Neural cell (in vitro differentiated cells): ENCODE measurements around the gene SHMT1. TPM values are rescaled to one million over a fixed set of nuclear protein-coding genes. Genes with fewer than 3 reads are reported as not detected.
"Not testable (repeated sequence)": the region's sequence is repeated elsewhere in the genome, so short reads cannot be mapped to it uniquely, and the experiment has no call there.

Experiments used
- H2AFZ ChIP-seq: fragments of 200-600, 300-800 bp; sonication (generic), shearing (Covaris generic); 2 replicates; pipeline ENCODE4 v1.6.0; 2014; ENCODE audit warnings: low read depth, mild to moderate bottlenecking, antibody characterized with exemption, low read length, moderate library complexity
- H3F3A ChIP-seq: fragments of 200-600 bp; shearing (Covaris generic); 2 replicates; pipeline ENCODE4 v1.6.1; 2016; ENCODE audit warnings: mild to moderate bottlenecking, moderate library complexity, mixed read lengths, antibody characterized with exemption, low read length; ENCODE audit not compliant: insufficient read depth, poor library complexity, severe bottlenecking
- H3K27ac ChIP-seq: fragments of 200-600, 300-800 bp; sonication (generic), shearing (Covaris generic); 2 replicates; pipeline ENCODE4 v1.5.1; 2014; ENCODE audit warnings: mild to moderate bottlenecking, low read length, moderate library complexity
- H3K27me3 ChIP-seq: fragments of 300-800, 200-600 bp; sonication (generic), shearing (Covaris generic); 2 replicates; pipeline ENCODE4 v1.6.0; 2014; ENCODE audit warnings: mild to moderate bottlenecking, low read depth, low read length, moderate library complexity; ENCODE audit not compliant: insufficient read depth
- H3K36me3 ChIP-seq: fragments of 300-800, 200-600 bp; sonication (generic), shearing (Covaris generic); 2 replicates; pipeline ENCODE4 v1.5.1; 2014; ENCODE audit warnings: mild to moderate bottlenecking, antibody characterized with exemption, low read length, moderate library complexity; ENCODE audit not compliant: insufficient read depth
- H3K4me2 ChIP-seq: fragments of 300-800, 200-600 bp; sonication (generic), shearing (Covaris generic); 2 replicates; pipeline ENCODE4 v1.6.0; 2014; ENCODE audit warnings: mild to moderate bottlenecking, low read length
- H3K4me3 ChIP-seq: fragments of 300-800, 200-600 bp; sonication (generic), shearing (Covaris generic); 2 replicates; pipeline ENCODE4 v1.5.1; 2014; ENCODE audit warnings: mild to moderate bottlenecking, low read length, moderate library complexity
- H3K79me2 ChIP-seq: fragments of 200-600 bp; shearing (Covaris generic); replicated peaks from 2 replicates; pipeline ENCODE4 v1.6.0; 2014; ENCODE audit warnings: mild to moderate bottlenecking, low read length, moderate library complexity; ENCODE audit not compliant: insufficient read depth
- H3K9ac ChIP-seq: fragments of 300-800, 200-600 bp; sonication (generic), shearing (Covaris generic); 2 replicates; pipeline ENCODE4 v1.6.1; 2016; ENCODE audit warnings: mild to moderate bottlenecking, low read length, mixed read lengths
- H3K9me2 ChIP-seq: fragments of 200-600 bp; shearing (Covaris generic); 2 replicates; pipeline ENCODE4 v1.6.1; 2016; ENCODE audit warnings: mild to moderate bottlenecking, low read length, mixed read lengths; ENCODE audit not compliant: insufficient read depth
- H3K9me3 ChIP-seq: fragments of 200-600, 300-800 bp; sonication (generic), shearing (Covaris generic); 2 replicates; pipeline ENCODE4 v1.6.1; 2016; ENCODE audit warnings: mild to moderate bottlenecking, mixed run types, low read length, moderate library complexity, mixed read lengths
- H4K20me1 ChIP-seq: fragments of 200-600 bp; shearing (Covaris generic); 2 replicates; pipeline ENCODE4 v1.6.1; 2016; ENCODE audit warnings: mild to moderate bottlenecking, mixed run types; ENCODE audit not compliant: insufficient read depth
- CTCF ChIP-seq: fragments of 450-650 bp; IDR thresholded peaks from 2 replicates; pipeline ENCODE4 v1.5.1; 2014; ENCODE audit warnings: antibody characterized with exemption, mild to moderate bottlenecking, moderate library complexity; ENCODE audit not compliant: poor library complexity, severe bottlenecking
- EP300 ChIP-seq: fragments of 450-650 bp; conservative IDR thresholded peaks from 2 replicates; pipeline ENCODE4 v1.6.1; 2014; ENCODE audit warnings: antibody characterized with exemption, mild to moderate bottlenecking, moderate library complexity; ENCODE audit not compliant: poor library complexity, severe bottlenecking
- EZH2 ChIP-seq: fragments of 200-600, 300-800 bp; shearing (Covaris generic), sonication (generic); IDR thresholded peaks from 2 replicates; pipeline ENCODE4 v1.6.1; 2014; ENCODE audit warnings: antibody characterized with exemption, low read length, borderline replicate concordance, mild to moderate bottlenecking; ENCODE audit not compliant: insufficient read depth, poor library complexity, severe bottlenecking
- MXI1 ChIP-seq: fragments of 450-650 bp; conservative IDR thresholded peaks from 2 replicates; pipeline ENCODE4 v1.6.1; 2014; ENCODE audit warnings: antibody characterized with exemption, mild to moderate bottlenecking; ENCODE audit not compliant: poor library complexity, severe bottlenecking
- POLR2AphosphoS5 ChIP-seq: IDR thresholded peaks from 2 replicates; pipeline ENCODE4 v1.6.1; 2012
- RAD21 ChIP-seq: fragments of 450-650 bp; conservative IDR thresholded peaks from 2 replicates; pipeline ENCODE4 v1.6.1; 2014; ENCODE audit warnings: antibody characterized with exemption, mild to moderate bottlenecking, moderate library complexity
- REST ChIP-seq: IDR thresholded peaks from 2 replicates; pipeline ENCODE4 v1.6.1; 2012; ENCODE audit warnings: borderline replicate concordance
- SMC3 ChIP-seq: fragments of 450-650 bp; conservative IDR thresholded peaks from 2 replicates; pipeline ENCODE4 v1.6.1; 2014; ENCODE audit warnings: antibody characterized with exemption, mild to moderate bottlenecking, moderate library complexity; ENCODE audit not compliant: poor library complexity
- TAF1 ChIP-seq: IDR thresholded peaks from 2 replicates; pipeline ENCODE4 v1.6.1; 2012; ENCODE audit warnings: low read depth
- polyA plus RNA-seq: library from polyadenylated mRNA; depleted of rRNA; stranded (reverse); fragments of >200 nt; gene quantifications from 2 replicates; pipeline ENCODE4 v1.2.3, GENCODE V29; 2014

SHMT1 gene
- polyA plus RNA-seq, 1 donor from 2014 or later: 4.5 TPM

- TF ChIP-seq SMC3: no peak
- no peak for TF ChIP-seq TAF1
- TF ChIP-seq RAD21: no peak
- no peak for TF ChIP-seq EP300
- no peak for TF ChIP-seq MXI1
- no peak for TF ChIP-seq EZH2
- no peak for TF ChIP-seq POLR2AphosphoS5
- TF ChIP-seq CTCF: no peak
- no peak for TF ChIP-seq REST
- Histone ChIP-seq H3K9me2 (no peaks in the 10 kb centered on the region), H3F3A (no peaks in the 10 kb centered on the region), H3K27ac (no peak overlapping the region), H3K9me3 (no peaks in the 10 kb centered on the region), H3K79me2 (no peaks in the 10 kb centered on the region), H3K4me3 (no peak overlapping the region), H2AFZ (no peak overlapping the region), H3K9ac (no peak overlapping the region), H3K4me2 (no peak overlapping the region), H4K20me1 (no peaks in the 10 kb centered on the region), H3K36me3 (no peaks in the 10 kb centered on the region), H3K27me3 (no peaks in the 10 kb centered on the region)
Observed at GRCh38 chr17:18344021-18344420, 19.3 kb downstream of the SHMT1 start.

GRCh38 chr17:18339933-18340332 is 23.4 kb downstream of the SHMT1 start:
- no peak overlapping the region for H3K9ac ChIP-seq
- H3K9me2 ChIP-seq: no peaks in the 10 kb centered on the region
- no peaks in the 10 kb centered on the region for H3K79me2 ChIP-seq
- no peaks in the 10 kb centered on the region for H3K27me3 ChIP-seq
- H3K36me3 ChIP-seq: no peaks in the 10 kb centered on the region
- no peak overlapping the region for H3K4me2 ChIP-seq
- no peak overlapping the region for H3K27ac ChIP-seq
- no peaks in the 10 kb centered on the region for H4K20me1 ChIP-seq
- H2AFZ ChIP-seq: no peak overlapping the region
- H3K4me3 ChIP-seq: no peak overlapping the region
- no peak for TF ChIP-seq RAD21
- TF ChIP-seq TAF1: no peak
- TF ChIP-seq EZH2: no peak
- no peak for TF ChIP-seq POLR2AphosphoS5
- TF ChIP-seq CTCF: no peak
- TF ChIP-seq MXI1: no peak
- no peak for TF ChIP-seq EP300
- TF ChIP-seq SMC3: no peak
- no peak for TF ChIP-seq REST
- H3K9me3 ChIP-seq: no peaks in the 10 kb centered on the region
- H3F3A ChIP-seq: no peaks in the 10 kb centered on the region

GRCh38 chr17:18338158-18338557 is 25.2 kb downstream of the SHMT1 start:
- H3K9me2 ChIP-seq, H3K4me3 ChIP-seq, H3K27me3 ChIP-seq, H3K9ac ChIP-seq, H2AFZ ChIP-seq, H3K27ac ChIP-seq, H3K9me3 ChIP-seq, H3K79me2 ChIP-seq, H4K20me1 ChIP-seq, H3K4me2 ChIP-seq, H3F3A ChIP-seq, H3K36me3 ChIP-seq: not testable (repeated sequence)
